GOT3 (cell line): Measurements from ENCODE around the gene CPEB1.
"Not testable (repeated sequence)": the region's sequence is repeated elsewhere in the genome, so short reads cannot be mapped to it uniquely, and the experiment has no call there.

Experiments
- DNase-seq: peaks from one replicate; lab custom pipeline; 2025; ENCODE audit warnings: mixed read lengths; lab: John Stamatoyannopoulos, UW

The CPEB1 gene

DNA sequence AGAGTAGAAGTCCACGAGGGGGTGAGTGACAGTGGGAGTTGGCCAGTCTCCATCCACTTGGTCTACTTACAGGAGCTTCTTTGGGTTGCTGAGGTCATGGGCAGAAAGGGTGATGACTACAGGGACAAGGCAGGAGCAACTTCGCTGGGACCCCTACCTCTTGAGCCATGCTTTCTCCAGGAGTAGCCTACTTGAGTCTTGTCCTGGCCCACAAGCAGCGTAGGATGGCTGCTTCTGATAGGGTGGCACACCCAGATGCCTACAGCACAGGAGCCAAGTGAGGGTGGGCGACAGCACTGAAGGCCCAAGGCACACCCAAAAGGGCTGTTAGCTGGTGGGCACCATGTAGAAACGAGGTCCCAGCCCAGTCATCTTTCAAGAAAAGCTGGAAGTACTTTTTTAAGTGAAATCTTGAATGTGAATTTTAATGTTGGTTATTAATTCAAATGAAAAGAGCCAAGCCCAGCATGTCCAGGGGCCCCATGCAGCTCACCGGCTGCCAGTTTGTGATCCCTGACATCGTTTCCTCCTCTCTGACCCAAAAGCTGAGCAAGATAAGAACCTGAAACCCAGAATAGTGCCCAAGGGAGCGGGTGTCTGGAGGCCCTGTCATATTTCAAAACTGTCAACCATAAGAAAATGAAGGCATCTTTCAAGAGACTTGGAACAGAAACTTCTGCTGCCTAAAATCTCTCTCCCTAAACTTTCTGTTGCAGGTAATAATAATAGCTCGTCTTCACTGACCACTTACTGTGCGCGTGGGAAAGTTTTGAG is 2.2 kb upstream of the CPEB1 start:
- no peak for DNase-seq

DNA sequence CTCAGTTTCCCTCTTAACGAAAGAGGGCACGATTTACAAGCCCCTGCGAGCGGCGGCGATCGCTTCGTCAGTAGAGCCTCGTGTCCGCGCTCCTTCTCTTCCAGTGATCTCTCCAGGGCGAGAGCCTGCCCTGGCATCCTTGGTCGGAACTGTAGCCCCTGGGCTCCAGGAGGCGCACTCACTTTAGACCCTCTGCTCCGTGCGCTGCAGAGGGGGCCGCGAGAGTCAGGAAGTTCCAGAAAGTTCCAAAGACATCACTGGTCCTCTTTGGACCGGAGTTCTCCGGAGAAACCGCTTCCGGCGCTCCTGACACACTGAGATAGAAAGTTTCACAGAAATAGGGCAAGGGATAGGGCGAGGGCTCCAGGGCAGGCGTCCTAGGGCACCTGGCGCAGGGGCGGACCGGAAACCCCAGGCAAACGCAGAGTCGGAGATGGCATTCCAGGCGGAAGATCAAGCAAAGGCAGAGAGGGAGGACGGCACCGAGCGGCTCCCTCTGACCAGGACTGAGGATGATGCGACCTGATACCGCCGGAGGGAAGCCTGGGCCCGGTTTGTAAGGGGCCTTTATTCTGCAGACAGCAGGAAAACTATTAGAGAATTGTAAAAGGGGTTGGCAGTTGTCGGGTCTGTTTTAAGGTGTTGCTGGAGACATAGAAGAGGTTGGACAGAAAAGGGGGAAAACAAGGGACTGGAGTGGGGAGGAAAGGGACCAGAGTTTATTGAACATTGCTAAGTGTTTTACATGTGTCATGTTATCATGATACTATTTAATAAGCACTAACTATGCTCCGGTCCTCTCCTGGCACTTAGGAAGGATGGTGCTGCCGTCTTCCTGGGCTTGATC is 1.3 kb upstream of the CPEB1 start:
- DNase-seq, result no peak

DNA sequence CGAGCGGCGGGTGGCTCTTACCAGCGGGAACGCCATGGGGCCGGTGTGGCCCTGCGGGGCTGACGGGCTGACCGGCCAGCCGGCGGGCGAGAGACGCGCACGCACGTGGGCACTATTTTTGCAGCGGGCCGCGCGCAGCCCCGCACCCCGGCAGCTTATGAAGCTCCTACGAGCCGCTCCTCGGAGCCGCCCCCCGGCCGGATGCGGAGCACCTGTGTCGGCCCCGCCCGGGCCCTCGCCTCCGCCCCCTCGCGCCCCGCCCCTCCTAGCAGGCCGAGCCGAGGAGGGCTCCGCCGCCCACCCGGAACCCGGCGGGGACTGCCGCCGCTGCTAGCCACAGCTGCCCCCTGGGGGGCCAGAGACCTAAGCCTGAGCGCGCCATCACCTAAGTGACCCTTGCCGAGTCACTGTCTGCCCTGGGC is 683 bp upstream of the CPEB1 start:
- no peak for DNase-seq

DNA sequence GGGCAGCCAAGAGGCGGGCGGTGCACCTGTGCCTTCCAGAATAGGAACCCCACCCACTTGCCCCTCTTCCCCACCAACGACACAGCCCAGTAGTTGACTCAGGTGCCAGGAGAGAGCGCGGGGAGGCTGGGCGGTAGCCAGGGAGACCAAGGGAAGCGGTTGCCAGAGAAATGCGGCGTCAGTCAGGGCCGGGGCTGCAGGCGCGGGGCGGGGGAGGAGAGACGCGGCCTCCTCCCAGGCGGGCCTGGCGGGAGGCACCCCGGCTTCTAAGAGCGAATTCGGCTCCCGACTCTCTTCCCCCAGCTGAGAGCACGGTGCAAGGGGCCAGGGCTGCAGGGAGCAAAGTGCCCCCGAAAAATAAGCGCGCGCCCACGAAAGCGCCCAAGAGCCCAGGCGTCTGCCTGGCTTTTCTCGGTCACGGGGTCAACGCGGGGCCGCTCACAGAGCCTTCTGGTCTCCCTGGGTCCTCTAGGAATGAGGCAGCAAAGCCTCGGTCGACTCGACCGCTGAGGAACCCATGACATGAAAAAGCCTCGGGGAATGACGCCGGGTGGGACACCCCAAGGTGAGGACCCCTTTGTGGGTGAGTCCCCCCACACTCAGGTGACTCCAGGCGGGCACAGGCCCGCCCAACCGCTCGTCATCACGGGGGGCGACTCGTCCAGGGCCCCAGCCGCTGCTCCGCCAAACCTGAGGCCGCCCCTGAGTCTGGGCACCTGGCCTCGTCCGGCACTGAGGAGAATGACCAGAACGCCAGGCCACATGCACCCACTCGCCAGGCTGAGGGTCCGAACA is 716 bp downstream of the CPEB1 start:
- no peak for DNase-seq

DNA sequence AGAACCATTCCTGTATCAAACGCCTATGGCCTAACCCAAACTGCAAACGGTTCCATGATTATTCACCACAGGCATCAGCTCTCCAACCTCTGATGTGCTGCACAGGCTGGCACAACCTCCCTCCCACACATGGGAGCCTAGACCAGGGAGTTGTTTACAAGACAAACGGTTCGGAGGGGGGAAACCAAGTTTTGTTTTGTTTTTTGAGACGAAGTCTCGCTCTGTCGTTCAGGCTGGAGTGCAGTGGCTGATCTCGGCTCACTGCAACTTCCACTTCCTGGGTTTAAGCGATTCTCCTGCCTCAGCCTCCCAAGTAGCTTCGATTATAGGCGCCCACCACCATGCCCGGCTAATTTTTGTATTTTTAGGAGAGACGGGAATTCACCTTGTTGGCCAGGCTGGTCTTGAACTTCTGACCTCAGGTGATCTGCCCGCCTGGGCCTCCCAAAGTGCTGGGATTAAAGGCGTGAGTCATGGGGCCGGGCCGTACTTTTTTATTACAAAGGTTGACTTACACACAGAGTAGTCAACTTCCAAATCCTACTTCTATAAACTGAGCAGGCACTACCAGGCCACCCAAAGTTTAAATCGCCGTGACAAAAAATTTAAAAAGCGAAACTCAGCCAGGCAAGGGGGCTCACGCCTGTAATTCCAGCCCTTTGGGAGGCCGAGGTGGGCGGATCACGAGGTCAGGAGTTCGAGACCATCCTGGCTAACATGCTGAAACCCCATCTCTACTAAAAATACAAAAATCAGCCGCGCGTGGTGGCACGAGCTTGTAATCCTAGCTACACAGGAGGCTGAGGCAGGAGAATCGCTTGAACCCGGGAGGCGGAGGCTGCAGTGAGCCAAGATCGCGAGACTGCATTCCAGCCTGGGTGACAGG is 2.0 kb downstream of the CPEB1 start:
- not testable (repeated sequence) for DNase-seq

DNA sequence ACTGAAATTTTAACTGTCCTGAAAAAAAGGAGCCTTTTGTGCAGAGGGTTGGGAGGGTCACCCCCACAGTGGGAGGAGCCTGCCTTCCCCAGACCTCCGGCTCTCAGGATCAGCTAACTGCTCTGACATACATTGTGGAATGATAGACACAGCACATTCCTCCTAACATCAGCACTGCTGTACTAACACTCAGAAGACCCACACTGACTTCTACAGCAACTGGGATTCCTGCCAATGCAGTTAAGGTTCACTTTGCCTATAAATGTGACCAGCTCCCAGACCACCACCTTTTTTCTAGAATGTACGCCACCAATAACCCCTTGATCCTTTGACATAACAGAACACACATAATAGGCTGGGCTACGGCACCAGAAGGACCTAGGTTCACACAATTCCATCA is 3.2 kb downstream of the CPEB1 start:
- no peak for DNase-seq

DNA sequence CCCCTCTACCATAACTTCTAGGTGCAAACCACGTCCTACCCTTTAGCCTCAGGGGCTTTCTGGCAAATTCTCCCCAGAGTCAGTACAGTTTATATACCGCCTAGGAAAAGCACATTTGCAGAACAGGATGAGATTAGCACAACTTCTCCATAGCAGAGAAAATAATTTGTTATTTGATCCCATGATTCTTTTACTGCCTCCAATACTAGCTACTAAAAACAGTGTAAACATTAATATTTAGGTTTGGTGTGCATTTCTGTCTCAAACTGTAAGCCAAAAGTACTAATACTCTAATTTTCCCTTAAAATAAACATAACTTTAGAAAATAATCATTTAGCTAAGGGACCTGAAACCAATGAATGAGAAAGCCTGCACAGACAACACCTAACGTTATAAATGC is 4.5 kb downstream of the CPEB1 start:
- no peak for DNase-seq

DNA sequence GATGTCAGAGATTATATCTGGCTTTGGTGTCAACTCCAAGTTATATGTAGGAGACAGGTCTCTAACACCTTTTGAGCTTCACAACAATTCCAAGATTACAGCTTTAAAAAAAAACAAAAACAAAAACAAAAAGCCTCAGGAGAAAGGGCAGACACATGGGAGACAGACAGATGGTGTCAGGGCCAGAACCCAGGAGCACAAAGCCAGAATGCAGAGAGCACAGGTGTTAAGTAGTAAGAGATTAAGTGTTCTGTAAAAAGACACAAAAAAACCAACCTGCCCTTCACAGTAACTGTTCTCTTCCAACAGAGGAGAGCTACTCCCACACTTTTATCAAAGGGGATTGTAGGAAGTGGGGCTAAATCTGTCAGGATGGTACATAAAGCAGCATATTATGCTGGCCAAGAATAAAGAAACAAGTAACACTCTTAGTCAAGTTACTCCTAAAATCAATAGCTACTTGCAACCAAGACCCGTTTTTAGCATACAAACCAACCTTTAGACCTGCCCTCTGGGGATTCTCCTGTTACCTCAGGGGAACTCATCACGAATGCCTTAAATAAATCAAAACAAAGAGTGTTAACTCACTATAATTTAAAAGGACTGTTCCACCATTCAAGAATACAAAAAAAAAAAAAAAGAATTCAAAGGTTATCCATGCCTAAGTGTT is 5.9 kb downstream of the CPEB1 start:
- no peak for DNase-seq

DNA sequence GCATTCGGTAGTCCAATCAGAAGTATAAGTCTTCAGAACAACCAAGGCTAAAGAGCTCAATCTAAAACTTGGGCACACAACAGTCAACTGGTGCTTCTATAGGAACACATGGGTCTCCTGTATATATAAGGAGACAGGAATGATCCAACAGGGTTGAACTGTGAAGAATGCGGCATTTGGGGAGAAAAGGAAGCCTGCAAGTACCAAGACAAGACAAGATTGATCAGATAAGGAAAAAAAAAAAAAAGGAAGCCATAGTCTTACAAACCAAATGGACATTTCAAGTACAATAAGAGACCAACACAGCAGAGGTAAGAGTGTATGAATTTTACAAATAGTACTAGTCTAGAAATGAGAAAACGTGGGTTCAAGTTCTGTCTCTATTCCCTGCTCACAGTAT is 6.5 kb downstream of the CPEB1 start:
- DNase-seq, result no peak

DNA sequence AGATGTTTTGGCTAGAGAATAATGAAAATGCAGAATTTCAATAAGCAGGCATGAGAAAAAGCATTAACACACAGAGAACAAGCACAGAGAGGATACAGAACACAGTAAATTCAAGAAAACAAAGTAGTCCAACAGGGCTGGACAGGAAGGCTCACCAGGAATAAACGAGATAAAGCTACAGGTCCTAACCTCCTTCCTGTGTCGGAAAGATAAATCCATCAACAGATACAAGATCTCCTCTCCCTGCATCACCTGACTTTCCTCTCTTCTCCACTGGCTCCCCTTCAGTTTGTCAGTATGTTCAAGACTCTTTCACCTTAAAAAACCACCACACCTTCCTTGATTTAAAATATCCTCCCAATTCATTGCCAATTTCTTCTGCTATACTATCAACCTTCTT is 11.4 kb downstream of the CPEB1 start:
- DNase-seq, result no peak

DNA sequence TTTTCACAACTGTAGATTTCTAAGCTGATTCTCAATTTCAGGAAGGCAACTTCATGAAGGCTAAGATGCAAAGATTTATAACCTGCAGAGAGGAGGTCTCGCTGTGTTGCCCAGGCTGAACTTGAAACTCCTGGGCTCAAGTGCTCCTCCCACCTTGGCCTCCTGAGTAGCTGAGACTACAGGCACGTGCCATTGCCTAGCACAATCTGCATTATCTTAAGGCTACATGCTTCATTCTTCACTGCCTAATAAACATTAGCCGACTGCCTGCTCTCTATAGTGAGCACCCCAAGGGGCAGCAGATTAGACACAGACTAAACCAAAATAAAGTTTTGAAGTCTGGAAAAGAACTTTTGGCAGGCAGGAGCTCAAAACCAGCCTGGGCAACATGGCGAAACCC is 17.1 kb downstream of the CPEB1 start:
- DNase-seq, result no peak

DNA sequence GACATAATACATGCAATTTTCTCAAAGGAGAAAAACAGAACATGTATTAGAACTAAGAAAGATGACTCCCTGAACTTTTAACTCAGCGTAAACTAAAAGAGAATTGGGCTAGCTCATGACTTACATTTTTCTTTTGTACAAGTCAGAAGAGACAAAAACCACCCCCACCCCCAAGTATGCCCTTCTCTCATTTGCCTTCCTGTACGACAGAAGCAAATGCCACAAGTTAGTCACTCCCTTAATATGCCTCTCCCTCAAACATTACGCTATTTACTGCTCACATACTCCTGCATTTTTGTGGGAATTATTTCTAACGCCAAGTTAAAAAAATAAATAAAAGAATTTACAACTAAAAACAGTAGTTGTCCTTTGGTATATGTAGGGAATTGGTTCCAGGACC is 22.0 kb downstream of the CPEB1 start:
- DNase-seq, result no peak

DNA sequence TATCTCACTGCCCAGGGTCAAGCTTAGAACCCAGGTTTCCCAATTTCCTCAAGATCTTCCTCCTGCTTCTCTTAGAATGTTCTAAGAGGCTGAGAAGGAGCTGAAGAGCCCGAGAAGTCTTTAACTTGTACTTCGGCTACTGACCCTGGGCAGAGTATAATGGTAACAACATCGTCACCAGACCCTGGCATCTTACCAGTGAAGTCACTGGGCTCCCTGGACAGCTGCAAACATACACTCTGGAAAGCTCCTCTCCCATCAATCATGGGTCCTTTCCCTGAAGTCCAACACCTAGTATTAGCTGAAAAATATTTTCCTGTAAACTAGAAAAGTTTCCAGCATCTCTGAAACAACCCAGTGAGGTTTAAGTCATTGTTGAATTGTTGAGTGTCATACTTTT is 22.7 kb downstream of the CPEB1 start:
- DNase-seq, result no peak

DNA sequence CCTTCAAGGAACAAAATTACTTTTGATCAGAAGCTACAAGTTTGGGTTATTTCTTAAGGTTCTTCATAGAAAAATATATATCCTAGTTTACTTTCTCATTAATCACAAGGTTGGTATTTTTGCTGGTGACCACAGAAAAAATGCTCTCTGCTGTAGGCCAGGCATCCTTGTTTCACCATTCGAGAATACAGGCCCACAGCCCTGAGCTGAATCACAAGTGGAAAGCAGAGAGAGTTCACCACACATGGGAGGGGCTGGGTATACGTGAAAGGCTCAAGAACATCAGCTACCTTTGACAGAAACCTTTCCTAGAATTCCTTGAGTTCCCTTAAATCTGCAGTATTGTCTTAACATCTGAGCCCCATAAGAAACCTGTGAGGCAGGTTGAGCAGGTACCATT is 23.2 kb downstream of the CPEB1 start:
- DNase-seq, result no peak

DNA sequence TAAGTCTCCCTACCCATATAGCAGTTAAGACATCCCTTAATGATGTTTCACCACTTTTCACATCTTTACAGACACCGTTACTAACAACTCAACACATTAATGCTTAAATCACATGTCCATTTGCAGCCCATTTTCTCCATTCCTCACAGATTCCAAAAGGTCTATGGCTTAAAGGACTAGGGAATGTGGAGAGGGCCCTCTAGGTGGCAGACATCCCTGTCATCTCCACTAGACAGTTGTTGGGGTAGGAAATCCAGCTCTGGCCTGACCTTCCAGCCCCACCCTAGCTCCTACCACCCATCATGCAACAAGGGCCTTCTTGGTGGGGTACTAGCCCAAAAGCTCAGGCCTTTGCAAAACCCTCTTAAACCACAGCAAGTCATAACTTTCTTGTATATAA is 25.2 kb downstream of the CPEB1 start:
- no peak for DNase-seq

DNA sequence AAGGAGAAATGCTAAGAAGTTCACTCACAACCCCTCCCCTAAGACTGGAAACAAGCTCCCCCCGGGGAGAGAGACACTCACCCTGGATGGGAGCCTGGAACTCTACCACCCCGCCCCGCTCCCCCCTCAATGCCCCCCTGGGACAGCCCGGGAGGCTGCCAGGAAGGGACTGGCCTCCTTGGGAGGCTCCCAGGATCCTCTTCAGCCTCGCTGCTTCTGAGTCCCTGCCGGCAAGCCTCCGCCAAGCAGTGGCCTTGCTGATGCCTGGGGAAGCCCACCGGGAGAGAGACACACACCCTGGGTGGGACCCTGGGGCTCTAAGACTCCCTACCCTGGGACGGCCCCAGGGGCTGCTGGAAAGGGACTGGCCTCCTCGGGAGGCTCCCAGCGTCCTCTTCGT is 33.4 kb downstream of the CPEB1 start:
- DNase-seq, result no peak

DNA sequence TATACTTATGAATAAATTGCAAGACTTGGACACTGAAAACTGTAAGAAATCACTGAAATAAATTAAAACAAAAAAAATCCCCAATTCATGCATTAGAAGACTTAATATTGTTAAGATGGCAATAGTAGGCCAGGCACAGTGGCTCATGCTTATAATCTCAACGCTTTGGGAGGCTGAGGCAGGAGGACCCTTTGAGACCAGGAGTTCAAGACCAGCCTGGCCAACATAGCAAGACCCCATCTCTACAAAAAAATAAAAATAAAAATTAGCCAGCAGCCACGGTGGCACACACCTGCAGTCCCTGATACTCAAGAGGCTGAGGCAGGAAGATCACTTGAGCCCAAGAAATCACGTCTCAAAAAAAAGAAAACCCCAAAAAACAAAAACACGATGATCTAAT is 35.8 kb downstream of the CPEB1 start:
- no peak for DNase-seq

DNA sequence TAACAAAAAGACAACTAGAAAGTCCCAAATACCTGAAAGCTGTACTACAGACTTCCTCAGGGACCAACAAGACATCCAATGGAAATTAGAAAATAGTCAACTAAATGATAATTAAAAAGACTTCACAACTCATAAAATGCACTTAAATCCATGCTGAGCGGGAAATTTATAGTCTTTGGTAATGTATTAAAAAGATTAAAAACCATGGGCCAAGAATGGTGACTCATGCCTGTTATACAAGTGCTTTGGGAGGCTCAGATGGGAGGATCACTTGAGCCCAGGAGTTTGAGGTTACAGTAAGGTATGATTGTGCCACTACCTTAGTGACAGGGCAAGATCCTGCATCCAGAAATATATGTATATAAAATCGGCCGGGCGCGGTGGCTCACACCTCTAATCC is 45.0 kb downstream of the CPEB1 start:
- no peak for DNase-seq

DNA sequence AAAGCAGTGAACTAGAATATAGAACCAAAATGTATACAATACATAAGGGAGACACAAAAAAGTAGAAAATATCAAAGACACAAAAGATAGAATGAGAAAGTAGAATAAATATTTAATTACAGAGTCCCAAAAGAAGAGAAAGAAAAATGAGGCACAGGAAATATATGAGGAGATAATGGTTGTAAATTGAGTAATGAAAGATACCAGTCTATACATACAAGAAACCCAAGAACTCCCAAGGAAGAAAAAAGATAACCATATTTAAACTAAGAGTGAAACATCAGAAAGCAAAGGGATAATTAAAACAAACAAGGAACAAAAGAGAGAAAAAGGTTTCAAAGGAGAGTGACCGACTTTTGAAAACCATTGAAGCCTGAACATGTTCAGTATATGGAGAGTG is 47.3 kb downstream of the CPEB1 start:
- DNase-seq, result no peak

DNA sequence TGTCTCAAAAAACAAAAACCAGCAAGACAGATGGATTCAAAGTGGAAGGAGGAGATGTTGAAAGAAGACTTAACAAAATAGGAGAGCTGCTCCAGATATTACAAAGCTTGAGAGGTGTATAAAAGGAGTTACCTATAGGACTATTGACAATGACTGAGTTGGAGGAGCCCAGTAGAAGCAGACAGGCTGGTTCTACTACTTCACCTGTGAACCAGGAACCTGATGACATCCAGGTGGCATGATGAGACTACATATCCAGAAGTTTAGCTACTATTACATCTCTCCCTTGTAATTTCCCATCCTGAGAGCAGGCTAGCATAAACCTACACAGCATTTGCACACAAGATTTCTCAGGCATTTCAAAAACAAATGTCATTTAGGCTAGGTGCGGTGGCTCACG is 49.3 kb downstream of the CPEB1 start:
- DNase-seq, result no peak

DNA sequence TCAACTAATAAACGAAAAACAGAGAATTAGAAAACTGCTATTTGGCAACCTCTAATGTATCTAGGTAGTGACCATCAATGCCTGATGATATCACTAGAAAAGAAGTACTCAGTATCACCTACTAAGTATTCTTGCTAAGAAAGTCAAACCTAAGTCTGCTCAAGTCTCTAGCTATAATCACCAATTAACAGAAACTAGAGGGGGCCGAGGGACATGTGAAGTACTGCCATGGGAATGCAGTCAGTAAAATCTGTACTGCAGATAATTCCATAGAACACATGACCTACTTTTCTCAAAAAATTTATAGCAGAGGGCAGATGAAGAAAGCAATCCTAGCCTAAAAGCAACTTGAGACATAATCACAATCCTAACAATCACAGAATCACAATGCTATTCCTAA is 51.4 kb downstream of the CPEB1 start:
- no peak for DNase-seq
